Endometrial microvascular endothelial cells (primary cell): ENCODE data around the gene C3orf18. TPM values are rescaled to one million over a fixed set of nuclear protein-coding genes. Genes with fewer than 3 reads are reported as not detected.

ENCODE experiments used
- in situ Hi-C: cut with HindIII; loops from 2 replicates; pipeline ENCODE4 v1.10.0; 2017; ENCODE audit warnings: low sequenced_read_pairs, low pct_unique_long_range_greater_than_20kb; ENCODE audit errors: inconsistent ontology term
- total RNA-seq: library from RNA; depleted of rRNA; stranded (reverse); fragments of >200 nt; gene quantifications from one replicate; pipeline ENCODE4 v1.2.3, GENCODE V29; 2015; ENCODE audit errors: inconsistent ontology term

Gene C3orf18
- total RNA-seq = 0.56 TPM

GRCh38 chr3:50567386-50568167 lies at the start of gene C3orf18:
C3orf18 (minus strand) TSS chr3:50567747; CDS start chr3:50565699, 2,048 bp downstream.
- in situ Hi-C loops = no loop called here

GRCh38 chr3:50616770-50617095 lies 49.2 kb upstream of the C3orf18 start:
- in situ Hi-C loops = loop anchor here (25.0 kb wide), 1 partner anchor 771 kb away; the partner anchor contains the start of genes MANF and RBM15B

- in situ Hi-C loops = loop anchor here (25.0 kb wide), 1 partner anchor 771 kb away; the partner anchor contains the start of genes MANF and RBM15B
Measured at GRCh38 chr3:50616003-50616769, 48.6 kb upstream of the C3orf18 start.

- in situ Hi-C loops = loop anchor here (25.0 kb wide), 1 partner anchor 772 kb away; the partner anchor contains the start of genes MANF and RBM15B
Measured at GRCh38 chr3:50615190-50615589, 47.6 kb upstream of the C3orf18 start.

- in situ Hi-C loops = loop anchor here (25.0 kb wide), 1 partner anchor 774 kb away; the partner anchor contains the start of genes MANF and RBM15B
Measured at GRCh38 chr3:50612970-50613846, 45.7 kb upstream of the C3orf18 start.

GRCh38 chr3:50612234-50612882 lies 44.8 kb upstream of the C3orf18 start:
- in situ Hi-C loops = loop anchor here (25.0 kb wide), 1 partner anchor 775 kb away; the partner anchor contains the start of genes MANF and RBM15B

GRCh38 chr3:50611464-50612233 lies 44.1 kb upstream of the C3orf18 start, which contains the start of gene CISH:
CISH (minus strand) TSS chr3:50611774; CDS start chr3:50611650, 124 bp downstream.
- in situ Hi-C loops = loop anchor here (25.0 kb wide), 1 partner anchor 776 kb away; the partner anchor contains the start of genes MANF and RBM15B

- in situ Hi-C loops = loop anchor here (25.0 kb wide), 1 partner anchor 776 kb away; the partner anchor contains the start of genes MANF and RBM15B
Measured at GRCh38 chr3:50610992-50611463, 43.5 kb upstream of the C3orf18 start.

- in situ Hi-C loops = loop anchor here (25.0 kb wide), 1 partner anchor 777 kb away; the partner anchor contains the start of genes MANF and RBM15B
Measured at GRCh38 chr3:50610181-50610971, 42.8 kb upstream of the C3orf18 start.

GRCh38 chr3:50609763-50610085 lies 42.2 kb upstream of the C3orf18 start:
- in situ Hi-C loops = loop anchor here (10.0 to 25.0 kb wide), 2 partner anchors 75 to 778 kb away; partner anchors contain the start of genes MANF and RBM15B

- in situ Hi-C loops = loop anchor here (10.0 to 25.0 kb wide), 2 partner anchors 74 to 778 kb away; partner anchors contain the start of genes MANF and RBM15B
Measured at GRCh38 chr3:50609071-50609762, 41.7 kb upstream of the C3orf18 start.

GRCh38 chr3:50608278-50608677 lies 40.7 kb upstream of the C3orf18 start:
- in situ Hi-C loops = loop anchor here (10.0 to 25.0 kb wide), 2 partner anchors 73 to 779 kb away; partner anchors contain the start of genes MANF and RBM15B

- in situ Hi-C loops = loop anchor here (10.0 to 25.0 kb wide), 2 partner anchors 73 to 780 kb away; partner anchors contain the start of genes MANF and RBM15B
Measured at GRCh38 chr3:50607271-50608091, 39.9 kb upstream of the C3orf18 start.

- in situ Hi-C loops = loop anchor here (10.0 to 25.0 kb wide), 2 partner anchors 72 to 781 kb away; partner anchors contain the start of genes MANF and RBM15B
Measured at GRCh38 chr3:50606596-50606995, 39.0 kb upstream of the C3orf18 start.
